ENCODE measurements around the gene RRAD.

GRCh38 chr16:66948837-66949225 is 23.5 kb upstream of the RRAD start:
- no peak for TF ChIP-seq EZH2 (IDR thresholded peaks at IDR 0.05)
- TF ChIP-seq POLR2AphosphoS5 (IDR thresholded peaks at IDR 0.05; ENCODE audit: borderline replicate concordance, low read depth, low read length): no peak
- TF ChIP-seq FOXP2 (optimal IDR thresholded peaks at IDR 0.05; ENCODE audit: control extremely low read depth, extremely low read length, insufficient read depth): no peak

Data from SK-N-MC (cell line).